Vagina (tissue), 2 donors: Measurements from ENCODE around the gene COX5B.
"Not testable (repeated sequence)": the region's sequence is repeated elsewhere in the genome, so short reads cannot be mapped to it uniquely, and the experiment has no call there.

ENCODE experiments used
- CTCF ChIP-seq, 3 experiments: fragments of 450-650 bp in 2 of 3; fragments of 200-600 bp in 1 of 3; sonication (generic) in 1 of 3; IDR thresholded peaks; one replicate each; pipeline ENCODE4 v1.5.1; 2017 to 2019; ENCODE audit warnings: antibody characterized with exemption in 3 of 3, mild to moderate bottlenecking in 2 of 3, moderate library complexity in 2 of 3
- POLR2A ChIP-seq, 2 donors: fragments of 450-650 bp; IDR thresholded peaks; one replicate each; pipeline ENCODE4 v1.6.1; 2017; ENCODE audit warnings: antibody characterized with exemption in 2 of 2, mild to moderate bottlenecking in 2 of 2, moderate library complexity in 2 of 2

GRCh38 chr2:97622976-97623375 lies 22.9 kb upstream of the COX5B start:
- not testable (repeated sequence) for TF ChIP-seq CTCF, POLR2A (IDR thresholded peaks at IDR 0.05)
